SW480 (cell line): ENCODE results near the gene MCM5.
"Not testable (repeated sequence)": the region's sequence is repeated elsewhere in the genome, so short reads cannot be mapped to it uniquely, and the experiment has no call there.

Source experiments
- DNase-seq: peaks from one replicate; pipeline ENCODE4 v3.0.0-alpha.2; 2016; ENCODE audit warnings: low spot score

Gene MCM5

DNA sequence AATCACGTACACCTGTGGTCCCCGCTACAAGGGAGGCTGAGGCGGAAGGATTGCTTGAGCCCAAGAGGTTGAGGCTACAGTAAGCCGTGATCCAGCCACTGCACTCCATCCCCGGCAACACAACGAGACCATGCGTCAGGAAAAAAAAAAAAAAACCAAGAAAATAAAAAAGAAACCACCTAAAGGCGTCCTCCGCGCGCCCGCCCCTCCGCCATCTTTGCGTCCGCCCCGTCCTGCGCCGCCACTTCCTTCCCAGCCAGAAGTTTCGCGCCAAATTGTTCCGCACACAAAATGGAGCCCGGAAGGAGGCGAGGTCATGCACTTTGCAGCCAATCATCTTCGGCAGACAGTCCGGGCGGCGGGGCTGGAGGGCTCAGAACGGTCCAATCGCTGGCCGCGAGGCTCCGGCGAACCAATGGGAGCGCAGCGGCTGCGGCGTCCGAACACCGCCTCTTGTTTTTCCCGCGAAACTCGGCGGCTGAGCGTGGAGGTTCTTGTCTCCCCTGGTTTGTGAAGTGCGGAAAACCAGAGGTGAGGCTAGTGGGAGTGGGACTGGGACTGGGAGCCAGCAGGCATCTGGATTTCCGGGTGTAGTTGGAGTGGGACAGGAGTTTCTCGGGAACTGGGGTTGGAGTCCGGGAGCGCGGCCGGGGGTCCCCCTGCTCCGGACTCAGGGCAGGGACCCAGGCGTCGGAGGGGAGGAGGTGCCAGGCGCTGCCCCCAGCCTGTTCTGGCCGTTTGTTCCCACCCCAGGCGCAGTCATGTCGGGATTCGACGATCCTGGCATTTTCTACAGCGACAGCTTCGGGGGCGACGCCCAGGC is at the start of gene MCM5:
MCM5 (plus strand) TSS at position 463 of the 823 bp plus-strand sequence; CDS start at position 762, 299 bp downstream.
- peak; percentile 95 for DNase-seq

DNA sequence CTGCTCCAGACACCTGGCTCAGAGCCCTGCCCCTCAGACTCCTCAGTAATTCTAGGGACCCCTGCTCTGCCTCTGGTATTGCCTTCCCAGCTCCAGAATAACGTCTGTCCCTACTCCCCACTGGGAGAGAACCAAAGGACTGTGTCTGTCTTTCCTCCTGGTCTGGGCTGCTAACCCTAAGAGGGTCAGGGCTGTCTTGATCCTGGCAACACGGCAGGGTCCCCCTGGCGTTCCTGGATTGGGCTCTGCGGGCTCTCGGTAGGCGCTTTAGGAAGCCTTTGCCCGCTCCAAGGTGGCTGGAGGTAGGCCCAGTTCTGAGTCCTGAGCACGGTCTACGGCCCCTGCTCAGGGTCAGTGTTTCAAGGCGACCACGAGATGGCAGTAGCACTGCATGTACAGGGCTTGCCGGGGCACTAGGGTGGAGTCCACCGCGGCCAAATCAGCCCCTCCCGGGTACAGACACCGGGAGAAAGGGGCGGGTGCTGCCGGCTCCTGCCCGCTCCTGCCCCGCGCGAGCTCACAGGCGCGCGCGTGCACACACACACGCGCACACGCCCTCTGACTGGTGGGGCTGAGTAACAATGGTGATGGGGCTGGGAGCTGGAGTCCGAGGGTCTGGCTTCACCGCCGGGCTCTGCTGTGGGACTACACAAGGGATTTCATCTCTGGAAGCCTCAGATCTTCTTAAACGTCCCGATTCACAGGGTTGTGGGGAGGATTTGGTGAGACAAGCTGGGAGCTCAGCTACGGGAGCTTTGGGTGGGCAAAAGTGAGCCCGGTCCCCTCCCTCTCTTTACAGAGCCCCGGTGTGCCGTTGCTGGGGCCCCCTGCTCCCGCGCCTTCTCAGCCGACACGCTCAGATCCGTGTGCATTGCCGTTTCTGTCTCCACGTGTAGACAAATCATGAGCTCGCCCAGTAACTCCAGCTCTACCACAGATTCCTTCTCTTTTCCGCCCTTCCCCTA is 49.1 kb upstream of the MCM5 start:
- peak; percentile 82 for DNase-seq

DNA sequence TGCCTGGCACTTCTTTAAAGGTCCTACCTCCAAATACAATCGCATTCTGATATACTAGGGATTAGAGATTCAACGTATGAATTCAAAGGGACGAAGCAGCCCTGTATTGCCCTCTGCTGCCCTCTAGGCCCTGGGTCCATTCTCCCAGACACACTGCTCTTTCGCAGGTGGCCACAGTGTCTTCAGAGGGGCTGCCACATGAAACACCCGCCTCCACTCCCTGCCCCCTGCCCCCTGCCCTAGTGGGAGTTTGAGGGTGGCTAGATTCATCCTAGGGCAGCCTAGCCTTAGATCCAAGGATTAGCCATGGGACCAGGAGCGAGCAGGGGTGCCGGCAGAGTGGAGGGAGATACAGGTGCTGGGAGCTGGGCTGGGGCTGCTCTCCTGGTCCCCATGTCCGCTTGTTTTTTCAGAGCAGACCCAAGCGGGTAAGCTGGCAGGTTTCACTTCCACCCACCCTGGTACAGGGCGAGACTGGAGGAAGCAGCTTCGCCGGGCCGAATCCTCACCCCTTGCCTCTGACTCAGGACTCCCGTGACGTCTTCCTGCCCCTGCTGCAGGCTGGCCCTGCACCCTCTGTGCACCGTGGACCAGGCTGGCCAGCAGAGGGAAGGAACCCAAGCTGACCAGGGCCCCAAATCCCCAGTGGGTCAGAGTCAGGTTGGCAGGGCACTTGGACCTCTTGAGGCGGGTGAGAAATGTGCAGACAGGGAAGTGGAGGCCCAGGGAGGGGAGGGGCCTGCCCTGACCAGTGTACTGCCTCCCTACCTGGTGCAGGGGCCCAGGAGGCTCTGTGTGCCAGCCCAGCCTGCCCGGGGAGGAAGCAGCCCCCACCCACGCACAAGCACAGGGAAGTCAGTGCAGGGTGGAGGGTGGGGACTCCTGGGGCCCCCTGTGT is 47.5 kb upstream of the MCM5 start:
- no peak for DNase-seq

DNA sequence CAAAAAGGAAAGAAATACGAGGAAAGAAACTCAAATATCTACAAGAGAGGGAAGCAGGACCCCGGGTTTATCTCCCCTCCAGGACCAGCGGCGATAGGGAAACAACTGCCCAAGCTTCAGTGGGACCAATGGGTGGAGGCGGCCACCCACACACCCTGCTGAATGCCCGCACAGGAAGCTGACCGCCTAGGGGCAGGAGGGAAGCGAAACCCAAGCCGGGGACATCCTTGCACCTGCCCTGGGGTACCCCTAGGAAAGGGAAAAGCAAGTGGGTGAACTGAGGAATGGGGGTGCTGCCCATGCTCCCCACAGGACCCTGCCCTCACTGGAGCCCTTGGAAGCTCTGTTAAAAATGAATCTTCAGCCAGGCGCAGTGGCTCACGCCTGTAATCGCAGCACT is 46.6 kb upstream of the MCM5 start:
- no peak for DNase-seq

DNA sequence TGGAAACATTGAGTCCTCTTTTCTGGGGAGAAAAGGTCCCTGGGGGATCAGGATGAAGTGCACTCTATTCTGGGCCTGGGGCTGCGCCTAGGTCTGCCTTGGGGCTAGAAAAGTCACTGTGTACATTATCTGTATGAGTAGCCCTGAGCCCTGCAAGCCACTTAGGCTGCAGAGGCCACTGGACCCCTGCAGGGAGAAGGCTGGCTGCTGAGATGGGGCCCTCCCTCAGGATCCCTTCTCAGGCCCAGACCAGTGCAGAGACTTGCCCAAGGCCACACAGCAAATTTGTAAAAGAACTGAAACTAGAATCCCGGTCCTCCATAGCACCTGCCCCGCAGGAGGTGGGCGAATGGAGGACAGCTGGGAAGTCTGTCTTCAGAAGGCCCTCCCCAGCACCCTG is 45.9 kb upstream of the MCM5 start:
- DNase-seq = no peak

DNA sequence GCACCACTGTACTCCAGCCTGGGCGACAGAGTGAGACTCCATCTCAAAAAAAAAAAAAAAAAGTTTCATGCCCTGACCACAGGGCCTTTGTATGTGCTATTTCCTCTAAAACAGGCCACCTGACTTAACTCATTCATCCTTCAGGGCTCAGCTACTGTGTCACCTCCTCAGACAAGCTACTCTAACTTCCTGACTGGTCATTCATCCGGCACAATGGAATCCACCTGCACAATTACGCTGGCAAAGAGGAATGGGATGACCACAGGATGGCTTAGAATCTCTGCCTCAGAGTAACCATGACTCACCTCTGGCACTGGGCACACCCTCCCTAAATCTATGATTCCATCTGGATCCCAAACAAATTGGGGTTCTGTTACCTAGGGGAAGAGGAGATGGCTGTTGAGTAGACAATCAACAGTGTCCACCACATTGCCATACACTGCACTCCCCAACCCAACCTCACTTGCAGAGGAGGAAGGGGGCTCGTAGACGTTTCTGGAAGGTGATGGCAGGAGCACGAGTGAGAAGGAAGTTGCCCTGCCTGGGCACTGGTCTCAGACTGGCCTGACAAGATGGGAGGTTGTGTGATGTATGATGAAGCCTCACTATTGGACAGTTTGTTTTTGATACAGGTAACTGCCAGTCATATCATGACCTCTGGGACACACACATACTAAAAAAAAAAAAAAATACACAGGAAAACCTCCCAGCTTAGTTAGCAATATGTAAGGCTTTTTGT is 41.9 kb upstream of the MCM5 start:
- DNase-seq = peak; percentile 84

DNA sequence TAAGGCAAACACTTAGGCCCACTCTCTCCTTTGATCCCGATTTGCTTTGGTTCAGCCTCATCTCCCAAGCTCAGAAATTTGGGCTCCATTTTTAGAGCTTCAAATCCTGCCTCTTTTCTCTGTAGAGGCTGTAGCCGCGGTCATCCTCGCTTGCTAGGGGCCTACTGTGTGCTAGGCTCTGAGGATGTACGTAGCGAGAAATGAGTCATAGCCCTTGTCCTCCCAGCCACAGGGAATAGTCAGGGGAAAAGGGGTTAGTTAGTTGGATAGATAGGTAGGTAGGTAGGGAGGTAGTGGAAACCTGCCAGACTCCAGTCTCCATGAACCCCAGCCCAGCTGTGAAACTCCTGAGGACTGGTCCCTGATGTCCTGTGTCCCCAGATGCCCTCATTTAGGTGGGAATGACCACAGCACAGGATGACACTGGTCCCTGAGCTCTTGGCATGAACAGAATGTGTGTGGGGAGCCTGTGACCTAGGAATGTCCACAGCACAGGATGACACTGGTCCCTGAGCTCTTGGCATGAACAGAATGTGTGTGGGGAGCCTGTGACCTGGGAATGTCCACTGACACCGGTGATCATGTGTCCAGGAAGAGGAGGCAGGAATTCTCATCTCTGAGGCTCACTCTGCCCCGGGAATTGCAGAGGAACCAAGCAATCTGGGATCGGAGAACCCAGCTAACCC is 40.4 kb upstream of the MCM5 start:
- DNase-seq = no peak

DNA sequence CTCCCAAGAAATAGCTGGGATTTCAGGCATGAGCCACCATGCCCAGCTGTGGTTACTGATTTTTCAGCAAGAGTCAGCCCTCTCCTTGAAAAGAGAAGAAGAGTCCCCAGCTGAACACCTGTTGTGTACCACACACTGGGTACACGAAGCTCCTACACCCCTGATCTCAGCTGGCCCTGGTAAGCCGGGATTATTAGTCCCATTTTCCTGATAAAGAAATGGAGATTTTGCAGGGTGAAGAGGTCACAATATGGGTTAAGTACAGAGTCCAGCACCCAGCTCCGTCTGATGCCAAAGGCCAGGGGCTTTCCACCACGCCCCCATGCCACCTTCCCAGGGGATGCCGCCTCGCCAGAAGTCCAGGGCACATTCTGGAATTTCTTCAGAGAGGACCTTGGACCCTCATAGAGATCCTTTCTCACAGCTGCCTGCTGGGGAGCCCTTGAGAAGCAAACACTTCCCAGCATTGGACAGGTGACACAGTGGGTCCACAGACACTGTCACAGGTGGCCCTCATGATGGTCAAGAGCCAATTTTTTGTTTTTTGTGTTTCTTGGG is 38.9 kb upstream of the MCM5 start:
- no peak for DNase-seq

DNA sequence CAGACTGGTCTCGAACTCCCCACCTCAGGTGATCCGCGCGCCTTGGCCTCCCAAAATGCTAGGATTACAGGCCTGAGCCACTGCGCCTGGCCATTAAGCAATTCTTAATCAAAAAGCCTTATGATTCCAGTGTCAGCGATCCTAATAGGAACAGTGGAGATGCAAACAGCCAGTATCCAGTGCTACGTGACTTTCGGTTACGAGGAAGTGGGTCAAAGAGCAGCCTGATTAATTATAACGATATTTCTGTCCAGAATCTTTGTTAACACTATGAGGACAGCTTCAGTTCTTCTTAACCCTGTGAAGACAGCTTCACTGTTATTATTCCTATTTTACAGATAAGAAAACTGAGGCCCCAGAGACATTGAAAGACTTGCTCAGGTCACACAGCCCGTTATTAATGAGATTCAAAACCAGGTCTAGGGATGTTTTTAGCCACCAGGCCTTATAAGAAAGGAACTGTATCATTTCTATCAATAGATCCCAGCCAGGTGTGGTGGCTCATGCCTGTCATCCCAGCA is 36.3 kb upstream of the MCM5 start:
- no peak for DNase-seq

DNA sequence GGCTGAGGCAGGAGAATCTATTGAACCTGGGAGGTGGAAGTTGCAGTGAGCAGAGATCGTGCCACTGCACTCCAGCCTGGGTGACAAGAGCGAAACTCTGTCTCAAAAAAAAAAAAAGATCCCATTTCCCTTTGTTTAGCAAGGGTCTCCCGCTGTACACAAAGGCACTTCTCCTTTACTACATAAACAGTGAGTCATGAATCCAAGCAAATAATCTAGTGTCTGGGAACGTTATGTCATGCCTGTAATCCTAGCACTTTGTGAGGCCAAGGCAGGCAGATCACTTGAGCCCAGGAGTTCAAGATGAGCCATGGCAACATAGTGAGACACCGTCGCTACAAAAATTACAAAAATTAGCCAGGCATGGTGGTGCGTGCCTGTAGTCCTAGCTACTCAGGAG is 35.7 kb upstream of the MCM5 start:
- not testable (repeated sequence) for DNase-seq

DNA sequence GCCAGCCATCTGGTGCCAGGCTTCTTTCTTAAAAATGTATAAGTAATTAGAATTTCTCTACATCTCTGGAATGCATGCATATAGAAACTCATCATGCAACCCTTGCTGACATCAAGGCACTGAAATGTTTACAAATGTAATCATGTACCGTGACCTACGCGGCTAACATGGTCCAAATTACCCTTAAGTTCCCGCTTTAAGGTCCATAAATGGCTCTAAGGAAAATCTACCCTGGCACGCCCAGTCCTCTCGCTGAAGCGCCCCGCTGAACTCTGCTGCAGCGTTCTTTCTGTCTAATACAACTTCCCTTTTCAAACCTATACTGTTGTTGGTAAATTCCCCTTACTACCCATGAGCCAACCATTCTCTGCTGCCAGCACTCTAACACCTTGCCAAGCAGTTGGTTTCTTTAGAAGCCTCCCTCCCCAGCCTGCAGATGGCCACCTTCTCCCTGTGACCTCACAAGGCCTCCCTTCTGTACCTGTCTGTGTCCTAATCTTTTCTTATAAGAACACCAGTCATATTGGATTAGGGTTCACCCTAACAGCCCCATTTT is 32.5 kb upstream of the MCM5 start:
- no peak for DNase-seq

DNA sequence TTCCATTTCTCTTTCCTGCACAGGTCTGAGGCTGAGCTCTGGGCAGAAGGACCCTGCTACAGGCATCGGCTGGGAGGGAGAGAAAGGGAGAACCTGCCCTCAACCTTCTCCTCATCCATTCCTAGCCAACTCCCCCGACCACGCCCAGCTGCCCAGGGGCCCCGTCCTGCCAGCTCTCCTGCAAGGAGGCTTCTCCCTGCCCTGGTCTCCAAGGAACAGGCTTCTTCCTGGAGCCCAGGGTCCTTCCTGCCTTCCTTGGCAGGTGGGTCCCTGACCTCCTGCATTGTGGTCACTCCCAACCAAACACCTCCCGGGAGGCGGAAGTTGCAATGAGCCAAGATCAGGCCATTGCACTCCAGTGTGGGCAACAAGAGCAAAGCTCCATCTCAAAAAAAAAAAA is 31.6 kb upstream of the MCM5 start:
- no peak for DNase-seq

DNA sequence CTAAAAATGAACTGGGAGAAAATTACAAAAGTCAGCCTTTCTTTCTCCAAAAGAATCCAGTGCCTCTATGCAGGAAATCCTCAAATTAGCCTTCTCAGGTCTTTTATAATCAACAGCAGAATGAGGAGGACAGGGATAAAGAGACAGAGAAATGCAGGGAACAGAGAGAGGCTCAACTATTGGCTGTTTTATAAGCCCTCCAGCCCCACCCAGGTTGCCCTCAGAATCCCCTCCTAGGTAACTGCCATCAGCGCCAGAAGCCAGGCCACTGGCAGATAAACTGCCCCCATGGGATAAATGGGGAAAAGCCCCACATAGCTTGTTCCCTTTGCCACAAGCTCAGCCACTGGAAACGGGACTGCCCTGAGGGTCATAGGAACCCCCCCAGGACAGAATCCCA is 29.9 kb upstream of the MCM5 start:
- DNase-seq = no peak

DNA sequence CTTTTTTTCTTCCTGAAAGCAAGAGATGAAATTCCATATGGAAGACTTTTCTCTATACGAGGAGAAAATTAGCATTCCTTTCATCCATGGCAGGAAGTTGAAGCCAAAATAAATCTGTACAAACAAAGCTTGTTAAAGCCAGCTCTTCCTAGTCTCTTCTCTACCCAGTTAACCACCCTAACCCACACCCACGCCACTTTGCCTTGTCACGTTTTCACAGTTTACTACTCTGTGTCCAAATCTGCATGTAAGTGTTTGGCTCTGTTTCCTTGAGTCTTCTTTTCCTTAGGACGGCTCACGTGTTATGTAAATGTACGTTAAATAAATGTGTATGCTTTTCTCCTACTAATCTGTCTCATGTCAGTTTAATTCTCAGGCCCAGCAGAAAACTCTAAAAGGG is 26.2 kb upstream of the MCM5 start:
- DNase-seq = no peak

DNA sequence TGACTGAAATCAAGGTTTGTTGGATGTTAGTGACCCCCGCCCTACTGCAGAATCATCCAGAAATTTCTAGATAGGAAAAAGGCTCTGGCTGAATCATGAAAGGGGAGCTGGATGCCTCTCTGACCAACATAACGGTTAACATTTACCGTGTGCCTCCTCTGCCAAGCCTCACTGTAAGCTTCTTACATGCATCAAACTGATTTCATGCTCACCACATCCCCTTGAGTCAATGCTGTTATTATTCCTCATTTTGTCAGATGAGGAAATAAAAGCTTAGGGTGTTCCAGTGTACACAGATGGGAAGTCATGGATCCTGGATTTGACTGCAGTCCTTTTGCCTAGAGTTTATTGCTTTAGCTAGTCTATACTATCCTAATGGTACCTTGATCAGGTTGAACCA is 24.9 kb upstream of the MCM5 start:
- DNase-seq = no peak

DNA sequence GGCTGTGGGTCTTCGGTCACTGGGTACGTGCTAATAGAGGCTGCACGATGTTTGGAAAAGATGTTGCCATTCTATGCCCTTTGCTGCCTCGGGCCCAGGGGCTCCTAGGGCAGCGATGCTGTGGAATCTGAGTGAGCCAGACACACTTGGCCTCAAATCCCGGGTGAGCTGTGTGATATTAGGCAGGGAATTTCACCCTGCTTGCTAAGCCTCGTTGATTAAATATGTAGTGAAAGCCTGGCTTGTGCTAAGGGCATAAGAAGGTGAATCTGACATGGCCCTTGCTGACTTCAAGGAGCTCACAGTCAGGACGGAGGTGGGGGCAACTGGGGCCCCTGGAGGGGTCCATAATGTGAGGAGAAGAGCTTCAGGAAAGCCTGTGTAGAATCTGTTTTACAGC is 24.4 kb upstream of the MCM5 start:
- no peak for DNase-seq

DNA sequence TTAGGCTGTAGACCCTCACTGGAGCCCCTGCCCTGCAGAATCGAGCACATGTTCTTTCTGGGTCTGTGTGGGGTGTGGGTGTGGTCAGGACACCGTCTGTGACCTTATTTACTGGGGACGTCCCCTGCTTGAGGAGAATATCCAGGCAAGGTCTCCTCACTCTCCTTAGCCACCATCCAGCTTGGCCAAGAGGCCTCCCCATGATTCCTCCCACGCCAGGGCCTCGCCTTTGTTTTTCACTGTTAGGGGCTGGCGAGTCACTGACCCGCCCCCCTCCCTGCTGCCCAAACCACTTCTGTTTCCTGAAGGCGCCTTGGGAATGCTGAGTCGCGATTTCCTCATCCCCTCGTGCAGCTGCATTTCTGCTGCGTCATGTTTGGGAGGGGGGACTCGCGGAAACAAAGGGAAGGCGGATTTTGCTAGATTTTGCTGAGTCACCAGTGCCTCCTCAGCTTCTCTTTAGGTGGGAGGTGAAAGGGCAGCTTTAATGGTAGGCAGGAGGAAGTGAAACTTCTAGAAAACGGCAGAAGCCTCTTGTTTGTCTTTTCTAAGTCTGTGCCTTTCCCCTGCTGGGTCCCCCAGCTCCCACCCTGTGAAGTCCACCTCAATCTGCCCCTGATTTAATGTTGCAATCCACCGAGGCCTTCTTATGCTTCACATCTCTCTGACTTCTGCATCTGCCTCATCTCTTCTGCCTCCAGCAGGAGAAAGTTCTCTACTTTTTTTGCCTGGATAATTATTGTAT is 23.0 kb upstream of the MCM5 start:
- DNase-seq = peak; percentile 74

DNA sequence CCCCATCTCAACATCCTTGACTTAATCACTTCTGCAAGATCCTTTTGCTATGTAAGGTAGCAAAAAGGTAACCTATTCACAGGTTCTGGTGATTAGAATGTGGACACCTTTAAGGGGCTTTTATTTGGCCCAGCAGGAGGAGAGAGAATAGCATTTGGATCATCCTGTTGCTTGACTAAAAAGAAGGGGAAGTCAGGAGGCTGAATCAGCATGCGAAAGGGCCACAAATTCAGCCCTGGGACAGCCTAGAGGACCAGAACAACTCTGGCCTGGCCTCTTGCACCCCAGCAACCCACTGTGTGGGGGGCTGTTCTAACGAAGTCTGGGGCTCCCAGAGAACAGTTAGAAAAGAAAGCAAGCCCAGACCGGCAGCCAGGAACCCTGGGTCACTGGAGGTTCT is 22.2 kb upstream of the MCM5 start:
- DNase-seq = no peak

DNA sequence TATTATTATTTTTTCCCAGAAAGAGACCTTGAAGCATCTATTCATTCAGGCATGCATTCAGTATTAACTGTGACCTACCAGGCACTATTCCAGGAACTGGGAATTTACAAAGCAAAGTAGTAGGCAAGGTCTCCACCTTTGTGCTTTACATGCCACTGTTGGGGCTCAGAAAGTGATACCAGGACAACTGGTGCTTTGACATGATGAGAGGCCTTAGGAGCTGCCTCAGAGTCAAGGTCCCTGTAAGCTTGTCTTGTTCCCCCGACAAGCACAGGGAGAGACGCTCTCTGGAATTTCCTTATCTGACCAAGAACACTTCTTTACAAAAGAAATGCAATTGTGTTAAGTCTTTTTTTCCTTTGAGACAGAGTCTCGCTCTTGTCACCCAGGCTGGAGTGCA is 21.3 kb upstream of the MCM5 start:
- DNase-seq = no peak
